ENCODE data around the gene DNM1L. TPM values are rescaled to one million over a fixed set of nuclear protein-coding genes. Genes with fewer than 3 reads are reported as not detected.
"Not testable (repeated sequence)": the region's sequence is repeated elsewhere in the genome, so short reads cannot be mapped to it uniquely, and the experiment has no call there.

Gene DNM1L
- total RNA-seq, 2 donors from 2014 or later, result 52.2 to 71.1 TPM

GRCh38 chr12:32686340-32686739 is 7.2 kb downstream of the DNM1L start:
- peak in 1 of 2 donors; percentile 41 for ATAC-seq
- Mint-ChIP-seq H3K9me3 (no peaks in the 10 kb centered on the region), H3K36me3 (peaks cover 0 to 28% of the 10 kb centered on the region in 2 donors), H3K27ac (no peak overlapping the region)
- no peak for DNase-seq (ENCODE audit: low spot score in 2 of 2)

DNA sequence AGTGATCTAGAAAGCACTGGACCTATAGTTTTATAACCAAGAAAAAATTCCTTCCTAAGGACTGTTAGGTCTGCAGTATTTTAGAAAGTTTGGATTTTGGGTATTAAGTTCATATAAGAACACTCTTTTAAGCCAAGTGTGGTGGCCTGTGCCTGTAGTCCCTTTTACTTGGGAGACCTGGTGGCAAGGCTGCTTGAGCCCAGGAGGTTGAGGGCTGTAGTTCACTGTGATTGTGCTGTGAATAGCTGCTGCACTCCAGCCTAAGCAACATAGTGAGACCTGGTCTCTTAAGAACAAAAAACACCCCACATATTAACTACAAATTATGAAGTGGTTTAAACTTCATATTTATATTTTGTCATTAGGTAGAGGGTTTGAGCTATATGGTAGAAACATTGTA is 9.7 kb downstream of the DNM1L start:
- Mint-ChIP-seq H3K9me3 (no peaks in the 10 kb centered on the region), H3K27ac (no peak overlapping the region), H3K36me3 (peaks cover 0 to 28% of the 10 kb centered on the region in 2 donors)
- no peak for ATAC-seq
- DNase-seq (ENCODE audit: low spot score in 2 of 2), result no peak

- DNase-seq (ENCODE audit: low spot score in 2 of 2) (no peak), ATAC-seq (no peak)
- H3K9me3 Mint-ChIP-seq, result no peaks in the 10 kb centered on the region
- no peak overlapping the region for H3K27ac Mint-ChIP-seq
- peaks cover 0 to 37% of the 10 kb centered on the region in 2 donors for H3K36me3 Mint-ChIP-seq
These were observed 11.8 kb downstream of the DNM1L start for GRCh38 chr12:32690927-32691326.

- Mint-ChIP-seq H3K9me3 (no peaks in the 10 kb centered on the region), H3K27ac (peak overlapping the region in 1 of 2 donors; percentile 68), H3K36me3 (peaks cover 0 to 24% of the 10 kb centered on the region in 2 donors)
- ATAC-seq (peak; percentile 71 to 94), DNase-seq (ENCODE audit: low spot score in 2 of 2) (no peak)
These were observed 13.3 kb downstream of the DNM1L start for GRCh38 chr12:32692358-32692757.

DNA sequence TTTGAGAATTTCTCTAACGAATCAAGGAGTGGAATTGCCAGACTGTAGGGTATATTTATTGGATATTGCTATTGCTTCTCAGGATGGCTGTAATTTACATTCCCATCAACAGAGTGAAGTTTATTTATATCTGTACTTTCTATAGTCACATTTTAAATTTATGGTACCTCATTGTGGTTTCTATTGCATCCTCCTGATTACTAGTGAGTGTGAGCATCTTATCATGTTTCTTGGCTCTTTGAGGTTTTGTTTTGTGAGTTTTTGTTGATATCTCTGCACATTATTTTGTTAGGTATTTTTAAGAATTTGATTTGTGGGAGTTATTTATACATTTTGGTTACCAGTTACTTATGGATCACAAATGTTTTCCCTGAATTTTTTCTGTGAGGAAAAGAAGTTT is 13.9 kb downstream of the DNM1L start:
- Mint-ChIP-seq H3K27ac (no peak overlapping the region), H3K36me3 (peaks cover 0 to 21% of the 10 kb centered on the region in 2 donors)
- ATAC-seq, result no peak

DNA sequence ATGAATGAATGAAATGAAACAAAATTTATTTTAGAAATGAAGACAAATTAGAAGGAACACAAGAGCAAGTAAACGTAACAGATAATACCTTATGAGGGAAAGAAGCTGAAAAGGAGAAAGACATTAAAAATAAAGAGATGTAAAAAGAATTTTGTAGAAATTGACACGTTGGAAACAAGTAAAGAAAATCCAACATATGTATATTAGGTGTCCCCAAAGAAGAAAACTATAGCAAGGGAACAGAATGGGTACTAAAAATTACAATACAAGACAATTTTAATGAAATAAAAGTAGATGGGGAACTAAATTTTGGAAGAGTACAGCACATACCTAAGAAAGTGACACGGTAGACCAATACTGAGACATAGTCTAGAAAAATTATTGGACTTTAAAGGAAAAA is 16.7 kb downstream of the DNM1L start:
- Mint-ChIP-seq H3K27ac (peak overlapping the region in 1 of 2 donors; percentile 36), H3K36me3 (peaks cover 0 to 14% of the 10 kb centered on the region in 2 donors), H3K9me3 (no peaks in the 10 kb centered on the region)
- ATAC-seq (no peak), DNase-seq (ENCODE audit: low spot score in 2 of 2) (no peak)

More for the DNA sequence above, 13.9 kb downstream of the DNM1L start:
- no peaks in the 10 kb centered on the region for H3K9me3 Mint-ChIP-seq
- DNase-seq (ENCODE audit: low spot score in 2 of 2), result no peak

DNA sequence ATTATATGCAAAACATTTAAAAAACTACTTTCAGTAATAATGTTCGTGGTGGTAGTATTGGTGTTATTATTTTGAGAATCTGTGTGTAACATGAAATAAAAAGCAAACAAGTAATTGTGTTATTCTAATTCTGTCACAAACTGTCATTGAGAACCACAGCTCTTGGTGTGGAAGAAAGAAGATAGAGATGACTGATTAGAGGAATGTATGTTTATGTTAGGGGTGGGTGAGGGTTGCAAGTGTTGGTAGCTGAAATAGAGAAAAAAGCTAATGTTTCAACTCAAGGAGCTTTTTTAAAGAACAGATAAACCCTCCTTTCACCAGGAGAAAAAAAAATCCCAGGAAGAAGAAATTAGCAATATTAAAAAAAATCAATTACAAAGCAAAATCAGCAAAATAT is 18.3 kb downstream of the DNM1L start:
- Mint-ChIP-seq H3K9me3 (no peaks in the 10 kb centered on the region), H3K36me3 (peaks cover 0 to 14% of the 10 kb centered on the region in 2 donors), H3K27ac (no peak overlapping the region)
- DNase-seq (ENCODE audit: low spot score in 2 of 2) (no peak), ATAC-seq (no peak)

- no peaks in the 10 kb centered on the region for H3K9me3 Mint-ChIP-seq
- no peak overlapping the region for H3K27ac Mint-ChIP-seq
- no peak for ATAC-seq
- no peak for DNase-seq (ENCODE audit: low spot score in 2 of 2)
- H3K36me3 Mint-ChIP-seq, result peaks cover 0 to 14% of the 10 kb centered on the region in 2 donors
These were observed 19.2 kb downstream of the DNM1L start for GRCh38 chr12:32698285-32698684.

- DNase-seq (ENCODE audit: low spot score in 2 of 2); ATAC-seq; H3K36me3 Mint-ChIP-seq; H3K27ac Mint-ChIP-seq; H3K9me3 Mint-ChIP-seq: not testable (repeated sequence)
These were observed 20.3 kb downstream of the DNM1L start for GRCh38 chr12:32699437-32699836.

DNA sequence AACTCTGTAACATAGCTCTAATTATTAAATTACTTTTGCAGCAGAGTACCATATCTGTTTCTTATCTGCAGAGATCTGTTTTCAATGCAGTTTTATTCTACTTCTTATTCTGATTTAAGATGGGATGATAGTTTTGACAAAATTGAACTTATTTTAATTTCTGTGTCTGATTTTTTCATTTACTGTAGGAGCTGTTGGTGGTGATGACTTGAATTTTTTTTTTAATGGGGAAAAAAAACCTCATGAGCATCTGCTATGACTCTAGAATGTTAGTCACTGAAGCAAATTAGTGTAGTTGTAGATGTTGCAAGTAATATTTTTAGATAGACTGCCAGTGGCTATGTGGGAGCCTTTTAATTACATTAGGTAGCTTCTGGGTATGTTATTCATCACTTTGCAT is 23.4 kb downstream of the DNM1L start:
- H3K27ac Mint-ChIP-seq, result no peak overlapping the region
- H3K9me3 Mint-ChIP-seq, result no peaks in the 10 kb centered on the region
- no peak for ATAC-seq
- DNase-seq (ENCODE audit: low spot score in 2 of 2), result no peak
- H3K36me3 Mint-ChIP-seq, result no peaks in the 10 kb centered on the region

DNA sequence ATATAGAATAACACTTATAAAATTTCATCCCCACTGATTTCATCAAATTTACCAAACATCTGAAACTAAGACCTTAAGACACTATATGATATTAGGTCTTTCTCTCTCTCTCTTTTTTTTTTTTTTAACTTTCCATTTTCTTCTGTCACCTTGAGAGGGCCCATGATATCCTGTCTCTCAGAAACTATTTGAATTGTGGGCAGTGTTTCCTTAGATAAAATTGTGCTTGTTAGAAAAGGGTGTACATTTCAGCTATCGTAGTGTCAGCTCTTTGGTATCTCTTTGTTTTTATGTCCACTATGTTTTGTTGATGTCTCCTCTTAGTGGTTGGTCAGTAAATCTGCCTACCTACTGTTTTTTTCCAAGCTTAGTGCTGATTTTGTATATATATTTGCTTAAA is 23.8 kb downstream of the DNM1L start:
- no peaks in the 10 kb centered on the region for H3K36me3 Mint-ChIP-seq

GRCh38 chr12:32705783-32706182 is 26.7 kb downstream of the DNM1L start:
- Mint-ChIP-seq H3K9me3 (no peaks in the 10 kb centered on the region), H3K27ac (no peak overlapping the region), H3K36me3 (no peaks in the 10 kb centered on the region)
- DNase-seq (ENCODE audit: low spot score in 2 of 2) (no peak), ATAC-seq (no peak)

More for the DNA sequence above, 23.8 kb downstream of the DNM1L start:
- DNase-seq (ENCODE audit: low spot score in 2 of 2), result no peak
- no peaks in the 10 kb centered on the region for H3K9me3 Mint-ChIP-seq
- ATAC-seq, result no peak
- peak overlapping the region in 1 of 2 donors; percentile 23 for H3K27ac Mint-ChIP-seq

DNA sequence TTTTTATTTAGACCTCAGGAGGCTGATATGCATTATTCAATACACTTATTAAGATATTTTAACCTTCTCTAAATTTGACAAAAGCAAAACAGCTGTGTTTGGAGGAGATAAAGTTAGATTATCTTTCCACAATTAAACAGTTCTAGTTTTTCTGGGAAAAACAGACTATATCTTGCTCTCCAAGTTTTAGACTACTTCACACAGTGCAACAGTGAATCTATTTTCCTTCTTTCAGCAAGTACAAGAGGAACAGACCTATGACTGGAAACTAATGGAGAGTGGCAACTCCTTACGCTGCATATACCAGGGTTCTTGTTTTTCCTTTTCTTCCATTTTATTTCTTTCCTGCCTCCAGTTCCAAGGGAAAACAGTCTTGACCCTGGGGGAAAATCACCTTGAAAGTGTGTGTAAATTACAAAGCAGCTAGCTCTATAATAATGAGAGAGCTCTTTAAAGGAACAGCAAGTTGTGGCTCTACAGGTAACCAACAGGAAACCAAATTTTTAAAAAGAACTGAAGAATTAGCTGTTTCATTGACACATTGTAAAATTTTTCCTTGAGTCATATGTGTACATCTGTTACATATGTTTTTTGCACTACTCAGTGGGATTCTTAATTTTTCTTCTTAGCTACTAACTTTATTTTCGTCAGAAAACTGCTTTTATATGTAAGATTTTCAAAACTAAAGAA is 27.4 kb downstream of the DNM1L start:
- Mint-ChIP-seq H3K9me3 (no peaks in the 10 kb centered on the region), H3K27ac (peak overlapping the region in 1 of 2 donors; percentile 55), H3K36me3 (peaks cover 4 to 5% of the 10 kb centered on the region in 2 donors)
- DNase-seq (ENCODE audit: low spot score in 2 of 2) (no peak), ATAC-seq (peak in 1 of 2 donors; percentile 83)

DNA sequence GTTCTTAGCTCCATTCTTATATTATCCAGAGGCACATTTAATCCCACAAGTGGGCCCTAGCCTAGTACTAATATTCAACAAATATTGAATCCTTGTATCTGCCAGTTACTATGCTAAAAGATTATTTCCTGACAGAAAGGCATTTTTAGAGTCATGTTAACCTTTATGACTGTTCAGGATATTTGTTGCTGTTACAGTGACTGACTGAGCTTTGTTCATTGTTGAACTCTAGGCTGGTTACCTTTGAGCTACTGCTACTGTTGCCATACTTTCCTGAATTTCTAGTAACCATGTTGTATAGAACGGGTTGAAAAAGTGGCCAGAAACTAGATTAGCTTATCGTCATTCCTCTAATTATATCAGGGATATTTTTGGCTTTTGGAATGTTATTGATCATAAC is 29.8 kb downstream of the DNM1L start:
- Mint-ChIP-seq H3K27ac (peak overlapping the region in 1 of 2 donors; percentile 79), H3K36me3 (peaks cover 5 to 12% of the 10 kb centered on the region in 2 donors), H3K9me3 (no peaks in the 10 kb centered on the region)
- no peak for ATAC-seq
- DNase-seq (ENCODE audit: low spot score in 2 of 2), result no peak

GRCh38 chr12:32714772-32715171 is 35.7 kb downstream of the DNM1L start:
- H3K27ac Mint-ChIP-seq, result no peak overlapping the region
- no peaks in the 10 kb centered on the region for H3K9me3 Mint-ChIP-seq
- H3K36me3 Mint-ChIP-seq, result peaks cover 5 to 12% of the 10 kb centered on the region in 2 donors
- ATAC-seq, result no peak
- no peak for DNase-seq (ENCODE audit: low spot score in 2 of 2)

- no peak overlapping the region for H3K27ac Mint-ChIP-seq
- no peaks in the 10 kb centered on the region for H3K36me3 Mint-ChIP-seq
- ATAC-seq (no peak), DNase-seq (ENCODE audit: low spot score in 2 of 2) (no peak)
- H3K9me3 Mint-ChIP-seq, result no peaks in the 10 kb centered on the region
These were observed 39.8 kb downstream of the DNM1L start for GRCh38 chr12:32718926-32719325.

- not testable (repeated sequence) for H3K27ac Mint-ChIP-seq; H3K36me3 Mint-ChIP-seq; DNase-seq (ENCODE audit: low spot score in 2 of 2); ATAC-seq; H3K9me3 Mint-ChIP-seq
These were observed 46.2 kb downstream of the DNM1L start for GRCh38 chr12:32725308-32725707.

GRCh38 chr12:32726286-32726685 is 47.2 kb downstream of the DNM1L start:
- DNase-seq (ENCODE audit: low spot score in 2 of 2) (no peak), ATAC-seq (no peak)
- no peaks in the 10 kb centered on the region for H3K36me3 Mint-ChIP-seq
- H3K9me3 Mint-ChIP-seq, result no peaks in the 10 kb centered on the region
- H3K27ac Mint-ChIP-seq, result peak overlapping the region; percentile 2 to 23
